GDM1 (cell line): ENCODE results near the gene RHD.
"Not testable (repeated sequence)": the region's sequence is repeated elsewhere in the genome, so short reads cannot be mapped to it uniquely, and the experiment has no call there.

Experiments used
- DNase-seq: peaks from one replicate; lab custom pipeline; 2025; lab: John Stamatoyannopoulos, UW

RHD gene

GRCh38 chr1:25272238-25272637 is at the start of gene RHD:
RHD (plus strand) TSS chr1:25272509; CDS start chr1:25272548, 39 bp downstream.
- DNase-seq: not testable (repeated sequence)

GRCh38 chr1:25222606-25223005 is 49.7 kb upstream of the RHD start:
- DNase-seq: no peak

- no peak for DNase-seq
These were observed 48.8 kb upstream of the RHD start for GRCh38 chr1:25223471-25223870.

- peak; percentile 83 for DNase-seq
These were observed 40.1 kb upstream of the RHD start, which contains the start of gene SYF2 for GRCh38 chr1:25232027-25232865. SYF2 (minus strand) TSS chr1:25232502; CDS start chr1:25232467, 35 bp downstream.

- DNase-seq: peak; percentile 64
These were observed 39.2 kb upstream of the RHD start for GRCh38 chr1:25232866-25233784.

- DNase-seq: not testable (repeated sequence)
These were observed 36.9 kb upstream of the RHD start for GRCh38 chr1:25235411-25235810.

- not testable (repeated sequence) for DNase-seq
These were observed 36.0 kb upstream of the RHD start for GRCh38 chr1:25236261-25236660.

GRCh38 chr1:25238046-25238445 is 34.3 kb upstream of the RHD start:
- DNase-seq: no peak

GRCh38 chr1:25239681-25240541 is 32.4 kb upstream of the RHD start:
- peak; percentile 15 for DNase-seq

GRCh38 chr1:25243907-25244306 is 28.4 kb upstream of the RHD start:
- DNase-seq: no peak

GRCh38 chr1:25245393-25245792 is 26.9 kb upstream of the RHD start:
- DNase-seq: no peak

- no peak for DNase-seq
These were observed 26.3 kb upstream of the RHD start for GRCh38 chr1:25245809-25246599.

GRCh38 chr1:25246600-25247023 is 25.7 kb upstream of the RHD start:
- no peak for DNase-seq

- peak; percentile 98 for DNase-seq
These were observed 25.1 kb upstream of the RHD start, which contains the start of gene RSRP1 for GRCh38 chr1:25247024-25247828. RSRP1 (minus strand) TSS chr1:25247454; CDS start chr1:25246963, 491 bp downstream.

GRCh38 chr1:25247829-25248754 is 24.2 kb upstream of the RHD start:
- no peak for DNase-seq

GRCh38 chr1:25253911-25254310 is 18.4 kb upstream of the RHD start:
- no peak for DNase-seq

- no peak for DNase-seq
These were observed 16.4 kb upstream of the RHD start for GRCh38 chr1:25255706-25256577.

- DNase-seq: no peak
These were observed 15.7 kb upstream of the RHD start for GRCh38 chr1:25256578-25256965.
